Hematopoietic multipotent progenitor cell treated with erythropoietin and hydrocortisone succinate and interleukin-3 and kit ligand, for 15 days (in vitro differentiated cells): ENCODE data around the gene NEUROG3.

Experiments
- DNase-seq: peaks from one replicate; pipeline ENCODE4 v3.0.0-alpha.2; 2015; ENCODE audit warnings: low spot score

The NEUROG3 gene, protein sequence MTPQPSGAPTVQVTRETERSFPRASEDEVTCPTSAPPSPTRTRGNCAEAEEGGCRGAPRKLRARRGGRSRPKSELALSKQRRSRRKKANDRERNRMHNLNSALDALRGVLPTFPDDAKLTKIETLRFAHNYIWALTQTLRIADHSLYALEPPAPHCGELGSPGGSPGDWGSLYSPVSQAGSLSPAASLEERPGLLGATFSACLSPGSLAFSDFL

GRCh38 chr10:69573056-69573806, at the start of gene NEUROG3:
Gene NEUROG3, minus strand, starts transcription at chr10:69573422. Its CDS starts 379 bp downstream, at chr10:69573043.
- DNase-seq: no peak

DNA sequence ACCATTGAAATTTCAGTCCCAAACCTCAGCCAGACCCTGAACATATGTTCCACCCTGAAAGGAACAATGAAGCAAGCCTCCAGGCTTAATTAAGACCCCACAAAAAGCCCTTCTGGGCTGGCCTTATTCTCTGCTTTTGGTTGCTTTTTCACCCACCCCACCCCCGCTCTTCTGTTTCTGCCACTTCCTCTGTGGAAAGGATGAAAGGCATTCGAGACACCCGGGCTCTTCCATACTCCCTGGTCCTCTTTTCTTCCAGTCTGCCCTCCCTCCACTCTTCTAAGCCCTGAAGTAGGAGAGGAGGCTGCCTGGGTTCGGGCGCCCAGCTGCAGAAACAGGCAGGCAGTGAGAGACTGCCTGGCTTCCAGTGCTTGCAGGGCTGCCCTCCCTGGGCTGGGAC, 47.4 kb upstream of the NEUROG3 start:
- no peak for DNase-seq

GRCh38 chr10:69619626-69620025, 46.4 kb upstream of the NEUROG3 start:
- DNase-seq: no peak

DNA sequence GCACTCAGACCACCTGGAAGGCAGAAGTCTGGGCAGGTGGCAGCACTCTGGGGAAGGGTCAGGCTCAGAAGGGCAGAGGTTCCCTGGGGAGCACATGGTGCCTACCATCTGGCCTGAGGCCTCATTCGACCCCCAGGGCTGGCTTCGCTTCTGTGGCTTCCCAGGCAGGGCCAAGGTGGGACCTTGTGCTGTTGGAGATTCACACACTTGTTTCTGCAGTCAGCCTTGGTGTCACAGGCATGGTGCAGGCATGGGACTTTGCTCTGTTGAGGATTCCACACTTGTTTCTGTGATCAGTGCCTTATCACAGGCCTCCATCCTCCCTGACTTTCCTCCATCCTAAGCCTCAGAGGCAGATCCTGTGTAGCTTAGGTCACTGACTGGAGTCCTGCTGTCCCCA, 45.5 kb upstream of the NEUROG3 start:
- DNase-seq: no peak

GRCh38 chr10:69616358-69616757, 43.1 kb upstream of the NEUROG3 start:
- no peak for DNase-seq

- no peak for DNase-seq
Measured at GRCh38 chr10:69614130-69614529, 40.9 kb upstream of the NEUROG3 start.

GRCh38 chr10:69612760-69613159, 39.5 kb upstream of the NEUROG3 start:
- DNase-seq: no peak

DNA sequence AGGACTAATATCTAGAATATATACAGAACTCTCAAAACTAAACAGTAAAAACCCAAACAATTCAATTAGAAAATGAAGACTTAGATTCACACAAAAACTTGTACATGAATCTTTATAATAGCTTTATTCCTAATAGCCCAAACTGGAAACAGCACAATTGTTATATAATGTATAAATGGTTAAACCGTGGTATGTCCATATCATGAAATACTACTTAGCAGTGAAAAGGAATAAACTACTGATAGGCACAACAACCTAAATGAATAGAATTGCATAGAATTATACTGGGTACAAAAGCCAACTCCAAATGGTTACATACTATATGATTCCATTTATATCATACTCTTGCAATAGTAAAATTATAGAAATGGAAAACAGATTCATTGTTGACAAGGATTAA, 35.9 kb upstream of the NEUROG3 start:
- DNase-seq: no peak

GRCh38 chr10:69600761-69601330, 27.6 kb upstream of the NEUROG3 start:
- no peak for DNase-seq

DNA sequence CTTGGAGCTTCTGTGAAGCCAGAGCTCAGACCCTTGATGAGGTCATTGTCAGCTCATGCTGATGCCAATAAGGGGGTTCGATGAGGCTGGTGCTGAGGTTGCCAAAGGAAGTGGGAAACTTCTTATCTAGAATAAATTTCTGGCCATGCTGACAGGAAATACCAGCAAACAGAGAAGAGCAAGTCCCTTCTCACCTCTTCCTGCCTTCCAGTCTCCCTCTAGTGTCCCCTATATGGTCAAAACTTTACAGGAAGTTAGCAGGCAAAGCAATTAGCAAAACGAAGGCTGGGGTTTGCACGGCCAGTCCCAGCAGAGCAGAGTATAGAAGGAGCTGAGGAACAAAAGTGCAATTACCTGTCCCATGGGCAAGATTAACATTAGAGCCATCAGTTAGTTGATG, 15.1 kb upstream of the NEUROG3 start:
- DNase-seq: no peak

- no peak for DNase-seq
Measured at GRCh38 chr10:69584624-69585023, 11.4 kb upstream of the NEUROG3 start.

DNA sequence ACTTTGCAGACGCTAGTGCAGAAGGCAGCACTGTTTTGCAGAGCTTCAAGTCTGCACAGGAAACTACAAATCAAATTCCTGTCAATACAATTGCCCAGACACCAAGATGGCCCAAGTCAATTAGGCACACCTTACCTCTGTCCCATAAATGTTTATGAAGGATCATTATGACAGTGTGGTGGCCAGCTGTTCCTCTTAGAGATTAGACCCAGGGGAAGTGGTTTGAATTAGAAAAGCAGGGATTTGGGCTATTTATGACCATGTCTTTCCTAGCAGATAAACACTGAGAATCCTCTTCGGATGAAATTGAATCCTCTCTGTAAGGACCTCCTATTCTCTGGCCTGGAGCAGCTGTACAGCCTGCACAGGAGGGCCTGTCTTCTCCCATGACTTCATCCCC, 9.9 kb upstream of the NEUROG3 start:
- no peak for DNase-seq

GRCh38 chr10:69580435-69580834, 7.2 kb upstream of the NEUROG3 start:
- DNase-seq: no peak

DNA sequence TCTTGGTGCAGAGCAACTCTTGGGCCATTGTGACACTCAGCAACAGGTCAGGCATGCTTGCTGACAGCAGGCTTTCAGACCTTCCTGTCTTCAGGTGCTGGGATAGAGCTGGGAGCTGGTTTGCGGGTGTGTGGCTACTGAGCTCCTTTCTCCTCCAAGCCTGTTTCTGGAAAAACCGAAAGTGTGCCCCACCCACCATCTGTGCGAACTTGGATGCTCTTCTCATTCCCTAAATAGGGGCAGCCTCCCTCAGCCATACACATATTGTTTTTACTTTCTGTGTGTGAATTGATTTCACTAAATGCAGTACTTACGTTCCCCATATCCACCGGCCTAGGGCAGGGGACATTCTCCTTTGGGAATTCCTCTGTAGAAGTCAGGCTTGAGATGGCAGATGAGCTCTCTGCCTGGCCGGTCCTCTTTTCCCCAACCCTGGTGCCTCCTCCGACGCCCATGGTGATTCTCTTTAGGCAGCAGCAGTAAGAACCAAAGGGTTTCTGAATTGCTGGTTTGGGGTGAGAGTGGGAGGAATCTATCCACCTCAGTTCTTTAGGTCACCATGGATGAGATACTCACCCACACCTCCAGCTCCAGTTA, 6.3 kb upstream of the NEUROG3 start:
- no peak for DNase-seq

DNA sequence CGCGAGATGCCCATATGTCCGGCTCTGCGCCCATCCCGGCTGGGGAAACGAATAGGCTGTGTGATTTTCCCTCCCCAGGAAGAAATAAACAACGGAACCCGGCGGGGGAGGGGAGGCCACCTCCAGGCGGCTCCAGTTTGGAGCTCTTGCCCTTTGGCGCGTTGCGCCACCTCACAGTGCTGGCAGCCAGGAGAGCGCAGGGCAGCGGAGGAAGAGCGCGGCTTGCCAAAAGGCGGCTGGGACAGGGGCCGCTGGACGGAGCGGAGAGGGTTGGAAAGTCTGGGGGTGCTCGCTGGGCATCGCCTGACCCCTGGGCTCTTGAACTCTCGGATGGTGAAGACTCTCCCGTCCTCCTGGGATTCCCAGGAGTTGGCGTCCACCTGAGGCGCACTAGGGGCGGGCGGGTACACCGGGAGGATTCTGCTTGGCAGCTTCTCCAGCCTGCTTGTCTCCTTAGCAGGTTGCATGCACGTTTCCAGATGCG, 5.3 kb upstream of the NEUROG3 start:
- DNase-seq: no peak

DNA sequence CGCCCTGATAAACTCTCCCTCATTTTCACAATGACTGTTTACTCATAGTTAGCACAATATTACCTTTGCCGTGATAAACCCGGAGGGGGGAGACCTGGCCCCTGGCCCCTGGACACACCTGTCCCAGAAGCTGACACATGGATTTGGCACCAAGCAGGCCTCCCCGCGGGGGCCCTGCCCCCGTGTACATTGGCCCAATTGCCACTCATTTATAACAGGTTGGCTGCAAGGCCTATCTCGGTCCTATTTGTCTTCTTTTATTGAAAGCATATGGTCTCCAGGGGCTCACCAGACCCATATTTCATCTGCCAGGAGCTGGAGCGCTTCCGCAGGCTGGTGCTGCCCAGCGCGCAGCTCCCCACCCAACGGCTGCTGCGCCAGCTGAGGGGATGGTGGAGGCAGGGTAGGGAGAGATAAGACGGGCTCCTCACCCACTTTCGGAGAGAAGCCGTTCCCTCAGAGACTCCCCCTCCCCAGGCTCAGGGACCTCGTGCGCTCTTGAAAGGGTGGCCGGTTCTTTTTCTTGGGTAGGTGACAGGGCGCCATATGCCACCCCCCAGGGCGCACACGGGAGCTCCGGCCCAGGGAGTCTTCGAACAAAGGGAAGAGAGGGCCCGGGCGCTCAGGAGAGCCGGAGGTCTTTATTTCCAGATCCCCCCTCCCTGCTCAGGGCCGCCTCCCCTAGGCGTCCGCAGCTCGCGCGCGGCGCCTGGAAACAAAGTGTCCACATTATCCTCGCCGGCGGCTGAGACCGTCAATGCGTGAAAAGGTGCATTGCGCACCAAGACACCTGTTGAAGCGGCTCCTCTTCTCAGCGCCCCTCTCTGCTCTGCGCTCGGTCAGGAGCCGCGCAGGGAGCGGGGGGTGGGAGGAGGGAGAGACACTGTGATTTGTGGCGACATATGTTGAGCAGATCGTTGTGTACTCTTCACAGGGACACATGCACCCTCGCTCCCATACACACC, 4.3 kb upstream of the NEUROG3 start:
- no peak for DNase-seq

DNA sequence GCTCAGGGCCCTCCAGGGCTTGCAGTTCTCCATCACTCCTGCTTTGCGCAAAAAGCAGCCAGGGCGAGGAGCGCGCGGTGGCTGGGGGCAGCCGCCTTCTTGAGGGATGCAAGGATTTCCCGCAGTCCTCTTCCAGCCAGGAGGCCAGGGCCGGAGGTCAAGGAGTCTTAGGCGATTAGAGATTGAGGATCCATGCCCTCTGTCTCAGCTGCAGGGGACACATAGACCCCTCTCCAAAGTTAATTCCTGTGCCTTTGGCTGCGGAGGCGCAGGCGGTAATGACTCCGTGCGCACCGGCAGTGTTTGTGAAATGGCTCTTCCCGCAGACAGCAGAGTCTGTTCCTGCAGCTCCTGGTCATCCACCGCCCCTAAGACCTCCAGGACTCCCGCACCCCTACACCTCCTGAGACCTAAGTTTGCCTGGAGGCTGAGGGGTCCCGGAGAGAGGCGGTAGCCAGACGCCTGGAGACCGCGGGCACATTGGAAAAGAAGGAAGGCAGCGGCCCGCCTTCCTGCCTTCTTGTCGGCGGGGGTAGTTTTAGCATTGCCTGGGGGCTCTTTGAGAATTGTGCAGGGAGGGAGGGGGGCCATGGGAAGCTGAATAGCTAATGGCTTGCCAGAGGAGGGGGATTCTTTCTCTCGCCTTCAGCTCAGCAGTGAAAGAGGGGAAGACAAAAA, 3.3 kb upstream of the NEUROG3 start:
- no peak for DNase-seq

DNA sequence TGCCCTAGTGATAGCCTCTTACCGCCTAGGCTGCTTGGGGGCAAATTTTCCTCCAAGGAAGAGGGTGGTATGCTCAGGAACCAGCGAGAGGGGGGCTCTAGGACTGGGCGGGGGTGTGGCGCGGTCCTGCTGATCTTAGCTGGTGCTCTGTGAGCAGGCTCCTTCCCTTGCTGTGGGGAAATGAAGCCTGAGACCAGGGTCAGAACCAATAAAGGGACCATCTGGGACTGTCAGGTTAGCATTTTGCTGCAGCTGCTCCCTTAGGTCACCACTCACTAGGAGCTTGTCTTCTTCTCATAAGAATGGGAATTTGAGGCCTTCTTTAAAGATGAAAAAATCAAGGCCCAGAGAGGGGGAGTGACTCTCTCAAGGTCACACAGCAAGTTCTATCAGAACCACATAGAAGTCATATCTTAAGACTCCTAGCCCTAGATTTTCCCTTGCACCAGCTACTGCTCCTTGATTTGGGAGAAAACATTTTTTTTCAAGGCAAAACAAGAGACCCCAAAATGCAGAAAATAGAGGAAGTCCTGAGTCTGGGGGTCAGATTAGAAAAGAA, 2.0 kb upstream of the NEUROG3 start:
- no peak for DNase-seq

- no peak for DNase-seq
Measured at GRCh38 chr10:69574571-69574978, 1.4 kb upstream of the NEUROG3 start.

GRCh38 chr10:69572159-69573055, 815 bp downstream of the NEUROG3 start:
- DNase-seq: no peak
